Upper lobe of left lung (tissue), 6 donors: Measurements from ENCODE around the gene ELK3. TPM values are rescaled to one million over a fixed set of nuclear protein-coding genes. Genes with fewer than 3 reads are reported as not detected.
"Not testable (repeated sequence)": the region's sequence is repeated elsewhere in the genome, so short reads cannot be mapped to it uniquely, and the experiment has no call there.

Experiments
- ATAC-seq, 2 donors: fragments of 200-7000 bp; cut with Tn5 transposase; one replicate each; pipeline ENCODE4 v1.9.1; 2022; ENCODE audit warnings: mild to moderate bottlenecking in 2 of 2, moderate library complexity in 2 of 2; ENCODE audit not compliant: low FRiP score in 2 of 2
- DNase-seq, 2 donors: peaks; one replicate each; pipeline ENCODE4 v3.0.0-alpha.2; 2019 to 2020
- H3K27ac ChIP-seq, 4 donors: fragments of 200-600 bp; sonication (generic); one replicate each; pipeline ENCODE4 v1.5.1; 2016 to 2019
- H3K27me3 ChIP-seq, 4 donors: fragments of 200-600 bp; sonication (generic); one replicate each; pipeline ENCODE4 v1.5.1; 2017 to 2019
- H3K36me3 ChIP-seq, 4 donors: fragments of 200-600 bp; sonication (generic); one replicate each; pipeline ENCODE4 v1.5.1; 2016 to 2019
- H3K4me1 ChIP-seq, 4 donors: fragments of 200-600 bp; sonication (generic); one replicate each; pipeline ENCODE4 v1.5.1; 2018 to 2019
- H3K4me3 ChIP-seq, 4 donors: fragments of 200-600 bp; sonication (generic); one replicate each; pipeline ENCODE4 v1.5.1; 2017 to 2019; ENCODE audit warnings: mild to moderate bottlenecking in 2 of 4, moderate library complexity in 1 of 4
- H3K9me3 ChIP-seq, 4 donors: fragments of 200-600 bp; sonication (generic); one replicate each; pipeline ENCODE4 v1.5.1; 2018 to 2019
- EP300 ChIP-seq, 4 donors: sonication (generic); formaldehyde crosslinking; IDR thresholded peaks; one replicate each; pipeline ENCODE4 v1.5.1; 2017; ENCODE audit warnings: antibody characterized with exemption in 4 of 4, control low read depth in 2 of 4
- POLR2A ChIP-seq, 4 donors: fragments of 450-650 bp; IDR thresholded peaks; one replicate each; pipeline ENCODE4 v1.5.1; 2016 to 2017; ENCODE audit warnings: antibody characterized with exemption in 4 of 4, mild to moderate bottlenecking in 2 of 4
- POLR2AphosphoS5 ChIP-seq, 2 donors: sonication (generic); formaldehyde crosslinking; IDR thresholded peaks; one replicate each; pipeline ENCODE4 v1.5.1; 2017; ENCODE audit warnings: antibody characterized with exemption in 2 of 2
- WGBS, 2 donors: methylation state at CpG; one replicate each; pipeline ENCODE4 v1.1.5; 2017 to 2018; 5-methylcytosine and 5-hydroxymethylcytosine counted together
- small RNA-seq, 4 donors: library from RNA; depleted of rRNA; stranded (forward); fragments of <200 nt; gene quantifications; one replicate each; pipeline ENCODE3, GENCODE V24; 2016
- total RNA-seq, 6 donors: library from RNA; depleted of rRNA in 4 of 6; stranded (reverse); fragments of >200 nt in 4 of 6; gene quantifications; one replicate each; pipeline versions ENCODE4 v1.1.0 to v1.2.1, GENCODE V29; 2016 to 2021
- TF ChIP-seq, protein P1 (sequence below), 6 experiments: fragments of 450-650 bp in 4 of 6; fragments of 200-600 bp in 2 of 6; sonication (generic) in 2 of 6; IDR thresholded peaks; one replicate each; pipeline ENCODE4 v1.5.1; 2016 to 2019; ENCODE audit warnings: antibody characterized with exemption in 6 of 6
- donor health status: DM: no; HTN: no; CAD: no; lungs with moderate emphysema.
- donor health status: DM: no; HTN: yes; CAD: no; lungs with severe emphysema.

The ELK3 gene
- total RNA-seq, 6 donors from 2014 or later = 7.3 to 38.4 (median 22.1) TPM

DNA sequence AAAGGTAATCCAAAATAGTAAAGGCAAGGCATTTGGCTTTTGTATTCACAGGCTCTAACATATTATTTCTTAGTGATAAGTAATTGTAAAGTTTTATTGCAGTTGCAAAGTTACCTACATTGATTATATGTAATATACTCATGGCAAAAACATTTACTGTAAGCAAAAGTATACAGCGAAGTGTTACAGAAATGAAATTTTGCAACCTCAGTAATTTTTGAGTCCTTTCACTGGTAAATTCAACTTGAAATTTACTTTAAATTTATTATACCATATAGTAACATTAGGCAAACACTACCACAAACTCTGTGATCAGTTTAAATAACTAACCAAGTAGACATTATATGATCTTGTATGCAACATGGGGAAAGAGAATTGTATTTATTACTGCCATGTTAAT lies 117.0 kb downstream of the ELK3 start:
- Histone ChIP-seq H3K36me3 (peaks cover 0 to 23% (median 5%) of the 10 kb centered on the region in 4 donors), H3K4me1 (peaks cover 0 to 8% (median 2%) of the 10 kb centered on the region in 4 donors), H3K27me3 (no peaks in the 10 kb centered on the region), H3K9me3 (no peaks in the 10 kb centered on the region), H3K27ac (no peak overlapping the region), H3K4me3 (no peak overlapping the region)
- DNase-seq = no peak
- 98 to 100% methylated on average over 1 of the region's 1 CpG for WGBS, 2 donors
- no peak for ATAC-seq
- TF ChIP-seq, protein P1, sequence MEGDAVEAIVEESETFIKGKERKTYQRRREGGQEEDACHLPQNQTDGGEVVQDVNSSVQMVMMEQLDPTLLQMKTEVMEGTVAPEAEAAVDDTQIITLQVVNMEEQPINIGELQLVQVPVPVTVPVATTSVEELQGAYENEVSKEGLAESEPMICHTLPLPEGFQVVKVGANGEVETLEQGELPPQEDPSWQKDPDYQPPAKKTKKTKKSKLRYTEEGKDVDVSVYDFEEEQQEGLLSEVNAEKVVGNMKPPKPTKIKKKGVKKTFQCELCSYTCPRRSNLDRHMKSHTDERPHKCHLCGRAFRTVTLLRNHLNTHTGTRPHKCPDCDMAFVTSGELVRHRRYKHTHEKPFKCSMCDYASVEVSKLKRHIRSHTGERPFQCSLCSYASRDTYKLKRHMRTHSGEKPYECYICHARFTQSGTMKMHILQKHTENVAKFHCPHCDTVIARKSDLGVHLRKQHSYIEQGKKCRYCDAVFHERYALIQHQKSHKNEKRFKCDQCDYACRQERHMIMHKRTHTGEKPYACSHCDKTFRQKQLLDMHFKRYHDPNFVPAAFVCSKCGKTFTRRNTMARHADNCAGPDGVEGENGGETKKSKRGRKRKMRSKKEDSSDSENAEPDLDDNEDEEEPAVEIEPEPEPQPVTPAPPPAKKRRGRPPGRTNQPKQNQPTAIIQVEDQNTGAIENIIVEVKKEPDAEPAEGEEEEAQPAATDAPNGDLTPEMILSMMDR (IDR thresholded peaks at IDR 0.05) = no peak
- no peak for TF ChIP-seq EP300 (IDR thresholded peaks at IDR 0.05)
- no peak for TF ChIP-seq POLR2AphosphoS5 (IDR thresholded peaks at IDR 0.05)
- no peak for TF ChIP-seq POLR2A (IDR thresholded peaks at IDR 0.05)

- TF ChIP-seq POLR2A (IDR thresholded peaks at IDR 0.05) = no peak
- TF ChIP-seq, protein P1 (IDR thresholded peaks at IDR 0.05) = no peak
- no peak for TF ChIP-seq EP300 (IDR thresholded peaks at IDR 0.05)
- no peak for TF ChIP-seq POLR2AphosphoS5 (IDR thresholded peaks at IDR 0.05)
- Histone ChIP-seq H3K27me3 (no peaks in the 10 kb centered on the region), H3K9me3 (no peaks in the 10 kb centered on the region), H3K4me1 (peaks cover 0 to 4% (median 2%) of the 10 kb centered on the region in 4 donors), H3K36me3 (peaks cover 0 to 17% (median 5%) of the 10 kb centered on the region in 4 donors), H3K4me3 (no peak overlapping the region), H3K27ac (no peak overlapping the region)
- DNase-seq (no peak), ATAC-seq (no peak)
Measured at GRCh38 chr12:96313606-96314005, 119.4 kb downstream of the ELK3 start.

DNA sequence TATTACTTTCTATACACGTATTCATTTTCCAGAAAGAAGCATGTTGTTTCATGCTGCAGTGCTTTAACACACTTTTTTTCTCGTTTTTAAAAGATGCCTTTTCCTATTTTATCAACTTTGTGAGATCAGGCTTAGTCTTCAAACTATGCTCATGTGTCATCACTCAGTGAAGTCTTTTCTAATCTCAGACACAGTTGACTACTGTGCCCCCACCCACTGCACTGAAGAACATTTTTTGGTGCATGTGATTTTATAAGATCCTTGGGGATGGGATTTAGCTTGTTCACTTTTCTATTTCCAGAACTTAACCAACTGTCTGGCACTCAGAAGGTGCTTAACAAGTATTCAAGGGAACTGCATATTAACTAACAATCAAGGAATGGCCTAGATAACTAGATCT lies 120.5 kb downstream of the ELK3 start:
- H3K36me3 ChIP-seq = peaks cover 0 to 16% (median 5%) of the 10 kb centered on the region in 4 donors
- H3K4me1 ChIP-seq = peaks cover 0 to 4% (median 2%) of the 10 kb centered on the region in 4 donors
- no peak for DNase-seq
- 74 to 75% methylated on average over 2 of the region's 2 CpGs for WGBS, 2 donors
- H3K4me3 ChIP-seq = no peak overlapping the region
- H3K27ac ChIP-seq = no peak overlapping the region
- no peak for ATAC-seq
- no peaks in the 10 kb centered on the region for H3K9me3 ChIP-seq
- TF ChIP-seq POLR2A (IDR thresholded peaks at IDR 0.05) (no peak), POLR2AphosphoS5 (IDR thresholded peaks at IDR 0.05) (no peak), EP300 (IDR thresholded peaks at IDR 0.05) (no peak)
- TF ChIP-seq, protein P1 (IDR thresholded peaks at IDR 0.05) = no peak
- H3K27me3 ChIP-seq = no peaks in the 10 kb centered on the region

GRCh38 chr12:96315741-96316481 lies 121.7 kb downstream of the ELK3 start:
- H3K9me3 ChIP-seq, ATAC-seq, H3K27me3 ChIP-seq, H3K36me3 ChIP-seq, H3K4me1 ChIP-seq: not testable (repeated sequence)
- WGBS, 2 donors = 42 to 80% methylated on average over 12 to 26 of the region's 33 CpGs
- peak overlapping the region in 3 of 4 donors; percentile 58 to 75 (median 64) for H3K27ac ChIP-seq
- peak in 1 of 2 donors; percentile 56 for DNase-seq
- peak in 1 of 2 donors; percentile 15 for TF ChIP-seq POLR2AphosphoS5 (IDR thresholded peaks at IDR 0.05)
- peak overlapping the region in 3 of 4 donors; percentile 39 to 48 (median 42) for H3K4me3 ChIP-seq

GRCh38 chr12:96317801-96318200 lies 123.6 kb downstream of the ELK3 start:
- DNase-seq, H3K27ac ChIP-seq, H3K4me1 ChIP-seq, H3K27me3 ChIP-seq, ATAC-seq, H3K36me3 ChIP-seq, H3K9me3 ChIP-seq, H3K4me3 ChIP-seq: not testable (repeated sequence)
- WGBS, 2 donors = 100% methylated on average over 1 of the region's 2 CpGs; no CpG with 5 or more reads in 1 of the 2 donors

Small RNAs within 50 kb of the gene (small RNA-seq; reads per million reads assigned to genes)
- 0 reads per million in 4 donors for gene RNU4-24P

Other genes starting within 250 kb of the ELK3 start
- 10 to 100 TPM in 1 of 6 donors, 1 to 10 TPM in 5; 3.0 to 11.5 (median 5.2) TPM for gene HAL, start 198.0 kb upstream of the ELK3 start, total RNA-seq
- gene LTA4H, start 158.8 kb upstream of the ELK3 start, total RNA-seq = 100 to 1,000 TPM; 110 to 314 (median 254) TPM
- gene CDK17, start 206.1 kb downstream of the ELK3 start, total RNA-seq = 10 to 100 TPM; 31.5 to 71.8 (median 42.5) TPM